ENCODE results near the gene CDKL1.
A peak's percentile ranks its signal among the peaks of the same experiment; 100 is the strongest.
"Not testable (repeated sequence)": the region's sequence is repeated elsewhere in the genome, so short reads cannot be mapped to it uniquely, and the experiment has no call there.

CDKL1 gene

DNA sequence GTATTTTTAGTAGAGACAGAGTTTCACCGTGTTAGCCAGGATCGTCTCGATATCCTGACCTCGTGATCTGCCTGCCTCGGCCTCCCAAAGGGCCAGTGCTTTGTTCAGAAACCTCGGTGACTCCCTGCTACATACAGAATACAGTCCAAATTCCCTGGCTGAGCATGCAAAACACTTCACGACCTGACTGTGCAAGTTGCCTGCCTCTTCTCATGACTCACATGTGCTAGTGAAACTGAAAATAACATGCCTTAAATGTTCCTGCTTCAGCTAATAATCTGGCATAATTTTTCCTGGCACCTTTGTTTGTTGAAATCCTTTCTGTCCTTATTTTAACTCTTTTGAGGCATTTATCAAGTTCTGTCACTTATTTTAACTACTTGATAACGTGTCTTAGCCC lies 76.4 kb downstream of the CDKL1 start:
- DNase-seq, result no peak

- no peak for DNase-seq
Observed at GRCh38 chr14:50319721-50320120, 77.0 kb downstream of the CDKL1 start.

- DNase-seq, result no peak
Observed at GRCh38 chr14:50319293-50319692, 77.4 kb downstream of the CDKL1 start.

DNA sequence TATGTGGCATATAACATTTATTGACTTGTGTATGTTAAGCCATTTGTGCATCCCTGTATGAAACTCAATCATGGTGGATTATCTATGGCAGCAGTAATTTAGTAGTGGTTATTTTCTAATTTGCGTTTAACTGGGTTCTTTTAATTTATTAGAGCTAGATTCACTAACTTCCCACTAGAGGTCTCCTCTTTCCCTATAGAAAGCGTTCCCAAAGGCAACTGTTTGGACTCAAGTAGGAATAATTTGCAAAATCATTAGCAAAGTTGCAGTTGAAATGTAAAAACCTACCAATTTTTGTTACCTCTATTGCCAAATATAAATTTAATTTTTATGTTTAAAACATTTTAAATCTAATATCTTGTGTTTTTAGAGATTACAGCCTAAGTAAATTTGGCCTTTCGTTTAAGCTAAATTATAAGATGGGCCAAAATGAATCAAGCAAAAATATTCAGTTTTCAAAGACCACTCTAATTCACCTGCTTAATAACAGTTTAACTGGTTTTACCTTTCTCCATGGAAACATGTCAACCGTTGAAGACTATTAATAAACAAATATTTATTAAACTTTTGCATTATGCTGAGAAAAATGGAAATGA lies 78.6 kb downstream of the CDKL1 start:
- no peak for DNase-seq

DNA sequence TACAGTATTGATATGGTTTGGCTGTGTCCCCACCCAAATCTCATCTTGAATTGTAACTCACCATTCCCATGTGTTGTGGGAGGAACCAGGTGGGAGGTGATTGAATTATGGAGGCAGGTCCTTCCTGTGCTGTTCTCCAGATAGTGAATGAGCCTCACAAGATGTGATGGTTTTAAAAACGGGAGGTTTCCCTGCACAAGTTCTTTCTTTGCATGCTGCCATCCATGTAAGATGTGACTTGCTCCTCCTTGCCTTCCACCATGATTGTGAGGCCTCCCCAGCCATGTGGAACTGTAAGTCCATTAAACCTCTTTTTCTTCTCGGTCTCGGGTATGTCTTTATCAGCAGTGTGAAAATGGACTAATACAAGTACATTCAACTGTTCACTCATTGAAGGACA lies 82.6 kb downstream of the CDKL1 start:
- not testable (repeated sequence) for DNase-seq

GRCh38 chr14:50312734-50313054 lies 84.0 kb downstream of the CDKL1 start:
- no peak for DNase-seq

DNA sequence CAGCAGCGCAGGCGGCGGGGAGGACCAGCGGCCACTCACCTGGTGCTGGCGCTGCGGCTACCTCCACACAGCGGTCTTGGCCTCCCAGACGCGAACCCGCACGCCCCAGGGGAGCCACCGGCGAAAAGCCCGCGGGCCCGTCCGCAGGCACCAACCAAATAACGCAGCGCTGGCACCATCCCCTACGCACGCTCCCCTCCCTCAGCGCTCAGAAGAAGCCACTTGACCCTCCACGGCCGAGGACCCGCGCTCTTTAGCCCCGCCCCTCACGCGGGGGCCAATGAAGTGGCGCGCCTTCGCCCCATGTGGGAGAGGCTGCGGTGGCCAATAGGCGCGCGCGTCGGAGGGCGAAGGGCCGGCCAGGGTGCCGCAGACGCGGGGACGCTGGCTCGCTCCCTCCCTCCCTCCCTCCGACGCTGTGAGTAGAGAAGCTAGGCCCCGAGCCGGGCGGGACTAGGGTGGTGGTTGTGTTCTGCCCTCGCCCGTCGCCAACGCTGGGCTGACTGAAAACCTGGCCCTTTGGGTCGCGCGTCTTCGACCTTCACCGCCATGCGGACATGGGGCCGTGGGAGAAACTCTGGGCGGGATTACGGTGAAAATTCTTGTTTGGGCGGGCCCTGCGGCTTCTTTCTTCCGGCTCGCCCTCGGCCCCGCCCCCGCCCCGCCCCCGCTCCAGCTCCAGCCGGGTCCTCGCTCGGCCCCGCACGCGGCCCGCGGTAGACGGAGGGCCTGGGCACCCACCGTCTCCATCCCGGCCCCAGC lies 84.5 kb downstream of the CDKL1 start, which contains the start of the genes DMAC2L and L2HGDH:
TSS of gene DMAC2L (plus strand) at position 353 of the 762 bp plus-strand sequence. CDS start 9,164 bp downstream, outside the sequence.
TSS of gene L2HGDH (minus strand) at position 258 of the 762 bp plus-strand sequence. CDS start at position 179, 79 bp downstream.
- DNase-seq, result peak; percentile 73

- no peak for DNase-seq
Observed at GRCh38 chr14:50311337-50311971, 85.2 kb downstream of the CDKL1 start.

DNA sequence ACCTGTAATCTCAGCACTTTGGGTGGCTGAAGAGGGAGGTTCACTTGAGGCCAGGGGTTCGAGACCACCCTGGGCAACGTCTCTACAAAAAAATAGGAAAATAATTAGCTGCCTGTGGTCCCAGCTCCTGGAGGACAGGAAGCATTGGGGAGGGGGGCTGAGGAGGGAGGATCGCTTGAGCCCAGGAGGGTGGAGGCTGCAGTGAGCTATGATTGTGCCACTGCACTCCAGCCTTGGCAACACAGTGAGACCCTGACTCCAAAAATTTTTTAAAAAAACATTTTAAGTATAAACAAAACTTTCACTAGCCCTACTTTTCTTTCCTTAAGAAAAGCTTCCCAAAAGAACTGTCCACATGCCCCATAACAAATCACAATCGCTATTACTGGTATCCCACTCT lies 86.2 kb downstream of the CDKL1 start:
- DNase-seq, result no peak

DNA sequence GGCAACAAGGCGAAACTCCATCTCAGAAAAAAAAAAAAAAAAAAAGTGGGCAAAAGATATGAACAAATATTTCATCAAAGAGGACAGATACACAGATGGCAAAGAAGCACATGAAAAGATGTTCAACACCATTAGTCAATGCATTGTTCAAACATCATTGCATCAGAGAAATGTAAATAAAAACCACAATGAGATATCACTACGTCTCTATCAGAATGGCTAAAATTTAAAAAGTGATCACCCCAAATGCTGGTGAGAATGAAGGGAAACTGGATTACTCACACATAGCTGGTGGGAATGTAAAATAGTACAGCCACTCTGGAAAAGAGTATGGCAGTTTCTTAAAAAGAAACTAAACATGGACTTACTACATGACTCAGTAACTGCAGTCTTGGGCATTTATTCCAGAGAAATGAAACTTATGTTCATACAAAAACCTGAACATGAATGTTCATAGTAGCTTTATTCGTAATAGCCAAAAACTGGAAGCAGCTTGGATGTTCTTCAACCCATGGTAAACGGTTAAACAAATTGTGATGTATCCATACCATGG lies 88.2 kb downstream of the CDKL1 start:
- DNase-seq, result no peak

GRCh38 chr14:50303744-50304471 lies 92.8 kb downstream of the CDKL1 start:
- DNase-seq, result peak; percentile 98

GRCh38 chr14:50301914-50302313 lies 94.8 kb downstream of the CDKL1 start:
- no peak for DNase-seq

DNA sequence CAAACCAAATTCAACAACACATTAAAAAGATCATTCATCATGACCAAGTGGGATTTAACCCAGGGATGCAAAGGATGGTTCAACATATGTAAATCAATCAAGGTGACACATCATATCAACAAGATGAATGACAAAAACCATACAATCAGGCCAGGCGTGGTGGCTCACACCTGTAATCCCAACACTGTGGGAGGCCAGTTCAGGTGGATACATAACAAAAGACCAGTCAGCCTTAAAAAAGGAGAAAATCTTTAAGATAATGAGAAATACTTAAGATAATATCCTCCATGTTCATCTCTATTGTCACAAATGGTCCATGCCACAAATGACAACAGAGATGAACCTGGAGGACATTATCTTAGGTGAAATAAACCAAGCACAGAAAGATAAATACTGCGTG lies 97.1 kb downstream of the CDKL1 start:
- DNase-seq, result no peak

GRCh38 chr14:50290306-50290705 lies 106.4 kb downstream of the CDKL1 start:
- no peak for DNase-seq

DNA sequence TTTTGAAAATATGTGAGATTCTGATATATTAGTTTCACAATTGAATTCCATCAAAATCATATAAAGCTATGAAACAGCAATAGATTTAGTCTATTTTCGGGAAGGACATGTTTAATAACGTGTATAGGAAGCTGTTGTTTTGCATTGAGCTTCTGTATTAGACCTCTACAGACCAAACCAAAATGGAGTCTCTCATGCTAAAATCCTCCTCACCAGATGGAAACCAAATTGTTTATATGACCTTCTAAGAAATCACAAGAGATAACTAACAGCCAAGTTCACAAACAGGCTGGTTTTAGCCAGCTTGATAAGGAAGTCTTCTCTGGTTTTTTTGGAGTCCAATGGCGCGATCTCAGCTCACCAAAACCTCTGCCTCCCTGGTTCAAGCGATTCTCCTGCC lies 108.5 kb downstream of the CDKL1 start:
- no peak for DNase-seq

DNA sequence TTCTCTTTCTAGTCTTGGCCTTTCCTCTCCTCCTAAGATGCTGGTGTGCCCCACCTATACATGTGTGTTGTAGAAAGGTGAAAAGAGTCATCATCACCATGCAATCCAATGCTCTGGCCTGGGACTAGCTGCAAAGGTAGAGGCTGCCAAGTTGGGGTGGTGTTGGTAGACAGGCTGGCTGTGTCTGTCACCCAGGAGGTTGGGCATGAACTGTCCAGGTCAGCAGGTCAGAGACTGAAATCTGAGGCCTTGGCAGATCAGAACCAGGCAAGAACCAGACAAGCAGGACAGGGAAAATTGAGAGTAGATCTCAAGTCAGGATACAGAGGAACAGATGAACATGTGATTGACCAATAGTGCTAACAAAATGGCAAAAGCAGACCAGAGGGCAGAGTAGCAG lies 110.8 kb downstream of the CDKL1 start:
- no peak for DNase-seq
